Globus pallidus (tissue), 1 donor: ENCODE measurements around the gene EML1.

ENCODE experiments used
- DNase-seq: peaks from one replicate; pipeline ENCODE4 v3.0.0-alpha.2; 2015; ENCODE audit warnings: low spot score

The EML1 gene

DNA sequence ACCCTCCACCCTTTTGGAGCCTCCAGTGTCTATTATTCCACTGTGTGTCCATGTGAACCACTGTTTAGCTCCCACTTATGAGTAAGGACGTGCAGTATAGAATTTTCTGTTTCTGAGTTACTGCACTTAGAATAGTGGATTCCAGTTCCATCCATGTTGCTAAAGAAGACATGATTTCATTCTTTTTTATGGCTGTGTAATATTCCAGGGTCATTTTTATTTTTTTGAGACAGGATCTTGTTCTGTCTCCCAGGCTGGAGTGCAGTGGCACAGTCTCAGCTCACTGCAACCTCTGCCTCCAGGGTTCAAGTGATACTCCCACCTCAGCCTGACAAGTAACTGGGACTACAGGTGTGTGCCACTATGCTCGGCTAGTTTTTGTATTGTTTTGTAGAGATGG lies 31.6 kb downstream of the EML1 start:
- DNase-seq, result no peak

DNA sequence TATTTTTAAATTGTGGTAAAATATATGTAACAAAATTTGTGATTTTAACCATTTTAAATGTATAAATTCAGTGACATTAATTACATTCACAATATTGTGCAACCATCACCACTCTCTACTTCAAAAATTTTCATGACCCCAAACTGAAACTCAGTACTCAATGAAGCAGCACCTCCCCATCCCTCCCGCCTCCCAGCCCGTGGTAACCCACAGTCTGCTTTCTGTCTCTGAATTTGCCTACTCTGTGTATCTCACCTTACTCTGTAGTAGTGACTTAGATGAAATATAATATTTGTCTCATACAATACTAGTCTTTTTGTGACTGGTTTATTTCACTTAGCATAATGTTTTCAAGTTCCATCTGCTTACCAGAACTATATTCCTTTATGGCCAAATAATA lies 36.2 kb downstream of the EML1 start:
- no peak for DNase-seq

DNA sequence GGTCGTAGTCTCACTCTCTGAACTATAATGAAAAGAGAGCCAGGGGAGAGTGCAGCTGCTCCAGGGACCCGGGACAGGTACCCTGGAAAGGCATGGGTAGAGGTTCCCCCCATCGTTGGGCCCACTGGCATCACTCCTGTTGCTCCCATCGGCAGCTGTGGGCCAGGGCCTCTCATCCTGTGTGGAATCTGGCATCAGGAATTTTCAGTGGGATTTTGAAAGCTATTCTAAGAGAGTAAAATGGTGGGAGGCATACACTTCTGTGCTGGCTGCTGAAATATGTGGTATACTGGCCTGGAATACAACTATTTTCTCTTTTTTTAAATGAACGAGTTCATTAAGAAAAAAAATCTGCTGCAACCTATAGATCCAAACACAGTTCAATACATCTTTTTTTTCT lies 38.1 kb downstream of the EML1 start:
- DNase-seq, result no peak

- no peak for DNase-seq
These were observed 38.9 kb downstream of the EML1 start for GRCh38 chr14:99831903-99832685.

- DNase-seq, result no peak
These were observed 44.6 kb downstream of the EML1 start for GRCh38 chr14:99837822-99838221.

- DNase-seq, result no peak
These were observed 45.5 kb downstream of the EML1 start for GRCh38 chr14:99838639-99839134.

DNA sequence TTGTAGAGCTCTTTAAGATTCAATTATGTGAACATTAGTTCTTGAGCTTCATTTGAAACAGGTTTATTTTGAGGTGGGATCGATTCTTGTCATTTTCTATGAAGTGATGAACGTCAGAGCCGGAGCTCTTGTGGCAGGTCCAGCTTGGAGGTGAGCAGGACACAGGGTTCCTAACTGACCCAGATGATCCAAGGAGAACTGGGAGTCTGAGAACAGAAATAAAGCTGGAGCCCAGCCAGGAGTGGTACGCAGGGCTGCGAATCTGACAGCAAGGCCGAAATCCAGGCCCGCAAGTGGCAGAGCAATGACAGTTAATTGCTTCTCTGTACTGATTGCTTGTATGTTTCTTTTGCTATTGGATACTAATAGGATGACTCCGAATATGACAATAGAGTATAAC lies 46.5 kb downstream of the EML1 start:
- no peak for DNase-seq

DNA sequence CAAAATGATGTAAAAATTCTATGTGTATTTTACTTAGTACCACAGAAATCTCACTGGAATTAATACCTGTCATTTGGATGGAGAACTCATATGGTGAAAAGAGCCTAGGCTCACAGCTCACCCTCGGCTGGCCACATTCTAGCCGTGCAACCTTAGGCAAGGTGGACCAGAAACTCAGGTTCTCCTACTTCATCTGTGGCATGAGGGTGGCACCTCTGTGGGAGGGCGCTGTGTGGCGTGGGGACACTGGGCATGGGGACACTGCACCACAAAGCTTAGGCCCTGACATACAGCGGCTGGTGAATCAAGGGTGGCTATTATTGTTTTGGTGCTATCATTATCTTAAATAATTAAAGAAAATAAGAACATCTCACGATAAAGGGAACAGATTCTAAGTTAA lies 47.1 kb downstream of the EML1 start:
- DNase-seq, result no peak

- no peak for DNase-seq
These were observed 47.6 kb downstream of the EML1 start for GRCh38 chr14:99840774-99841305.

DNA sequence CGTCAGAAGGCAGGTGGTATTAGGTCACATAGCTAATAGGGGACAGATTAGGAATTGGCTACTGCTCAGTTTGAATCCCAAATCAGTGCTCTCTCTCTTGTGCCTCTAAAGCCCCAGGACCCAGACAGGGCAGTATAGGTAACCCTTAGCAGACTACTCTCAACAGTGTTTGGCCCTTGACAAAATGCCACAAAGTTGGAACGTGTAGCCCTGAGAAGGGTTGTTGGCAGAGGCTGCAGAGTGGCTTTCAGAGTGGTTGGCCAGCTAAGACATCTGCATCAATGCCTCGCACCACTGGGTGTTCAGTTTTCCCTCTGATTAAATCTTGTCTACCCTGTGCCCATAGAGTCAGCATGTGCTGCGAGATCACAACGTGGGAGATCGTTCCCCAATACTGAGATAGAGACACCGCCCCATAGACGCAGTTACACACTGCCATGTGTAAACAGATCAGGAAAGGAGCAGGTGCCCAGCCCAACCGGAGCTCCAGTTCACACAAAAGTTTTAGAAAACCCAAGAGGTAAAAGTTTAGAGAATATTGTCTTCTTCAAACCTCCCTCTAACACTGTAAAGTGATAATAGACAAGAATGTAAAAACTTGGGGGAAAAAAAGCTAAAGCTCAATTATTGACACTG lies 48.3 kb downstream of the EML1 start:
- no peak for DNase-seq

DNA sequence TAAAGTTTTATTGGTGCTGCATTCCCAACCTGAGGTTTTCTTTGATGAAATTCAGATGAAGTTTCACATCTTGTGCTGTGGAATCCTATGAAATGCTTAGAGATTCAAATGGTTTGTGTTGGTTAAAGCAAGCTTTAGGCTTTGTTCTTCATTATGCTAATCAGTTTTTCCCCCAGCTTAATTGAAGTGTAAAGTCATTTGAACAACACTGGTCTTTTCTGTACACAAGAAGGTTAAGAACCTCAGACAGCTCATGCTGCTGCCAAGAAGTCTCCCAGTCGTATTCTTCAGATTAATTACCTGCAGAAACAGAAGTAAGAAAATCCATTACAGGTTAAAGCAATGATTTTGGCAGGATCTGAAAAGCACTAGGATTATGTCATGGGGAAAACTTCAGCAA lies 48.9 kb downstream of the EML1 start:
- DNase-seq, result no peak

GRCh38 chr14:99846808-99847207 lies 53.6 kb downstream of the EML1 start:
- DNase-seq, result no peak

- no peak for DNase-seq
These were observed 57.5 kb downstream of the EML1 start for GRCh38 chr14:99850709-99851108.

GRCh38 chr14:99852578-99852977 lies 59.4 kb downstream of the EML1 start:
- no peak for DNase-seq

- DNase-seq, result no peak
These were observed 60.0 kb downstream of the EML1 start for GRCh38 chr14:99853206-99853605.

GRCh38 chr14:99854831-99855230 lies 61.6 kb downstream of the EML1 start:
- DNase-seq, result no peak

GRCh38 chr14:99855271-99855670 lies 62.1 kb downstream of the EML1 start:
- no peak for DNase-seq

- DNase-seq, result no peak
These were observed 64.3 kb downstream of the EML1 start for GRCh38 chr14:99857551-99857950.

DNA sequence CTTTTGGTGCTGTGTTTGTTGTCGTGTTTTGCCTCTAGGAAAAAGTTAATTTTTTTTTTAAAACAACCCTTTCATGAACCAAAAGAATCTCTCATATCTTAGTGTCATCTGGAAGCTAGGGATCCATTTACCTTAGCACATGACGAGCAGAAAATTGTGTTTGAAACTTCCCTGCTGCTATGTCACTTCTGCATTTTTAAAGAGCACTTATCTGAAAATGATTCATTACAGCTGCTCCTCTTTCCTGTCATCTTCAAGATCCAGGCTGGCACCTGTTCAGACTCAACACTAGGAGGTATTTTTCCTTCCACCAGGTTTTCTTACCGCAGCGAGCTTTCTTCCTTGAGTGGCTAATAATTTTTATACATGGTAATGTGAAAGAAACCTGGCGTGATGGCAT lies 67.0 kb downstream of the EML1 start:
- DNase-seq, result no peak

DNA sequence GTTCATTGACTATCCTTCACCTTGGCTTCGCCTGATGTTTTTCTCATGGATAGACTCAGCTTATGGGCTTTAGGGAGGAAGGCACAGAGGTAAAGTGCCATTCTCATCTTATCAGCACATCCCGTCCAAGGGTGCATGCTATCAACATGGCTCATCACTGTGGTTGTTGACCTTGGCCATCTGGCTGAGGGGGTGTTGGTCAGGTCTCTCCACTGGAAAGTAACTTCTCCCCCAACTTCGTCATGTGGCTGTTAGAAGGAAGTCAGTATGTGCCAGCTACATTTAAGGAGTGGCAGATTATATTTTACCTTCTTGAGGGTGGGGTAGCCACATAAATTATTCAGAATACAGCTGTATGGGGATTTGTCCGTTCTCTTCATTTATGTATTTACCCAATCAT lies 68.9 kb downstream of the EML1 start:
- DNase-seq, result no peak

GRCh38 chr14:99863059-99863458 lies 69.8 kb downstream of the EML1 start:
- DNase-seq, result no peak

- DNase-seq, result no peak
These were observed 72.2 kb downstream of the EML1 start for GRCh38 chr14:99865408-99865807.

GRCh38 chr14:99870617-99871016 lies 77.4 kb downstream of the EML1 start:
- no peak for DNase-seq
